Loucy (cell line): ENCODE data around the gene MYL3.

Source experiments
- EZH2phosphoT487 ChIP-seq: fragments of 200-600 bp; IDR thresholded peaks from 2 replicates; pipeline ENCODE4 v1.6.1; 2018; ENCODE audit warnings: antibody characterized with exemption, mild to moderate bottlenecking, moderate library complexity, borderline replicate concordance
- TF ChIP-seq, protein P1 (sequence below): fragments of 200-600 bp; sonication (generic); conservative IDR thresholded peaks from 2 replicates; pipeline ENCODE4 v1.5.1; 2014; ENCODE audit warnings: mild to moderate bottlenecking, antibody characterized with exemption, low read length

- TF ChIP-seq, protein P1, sequence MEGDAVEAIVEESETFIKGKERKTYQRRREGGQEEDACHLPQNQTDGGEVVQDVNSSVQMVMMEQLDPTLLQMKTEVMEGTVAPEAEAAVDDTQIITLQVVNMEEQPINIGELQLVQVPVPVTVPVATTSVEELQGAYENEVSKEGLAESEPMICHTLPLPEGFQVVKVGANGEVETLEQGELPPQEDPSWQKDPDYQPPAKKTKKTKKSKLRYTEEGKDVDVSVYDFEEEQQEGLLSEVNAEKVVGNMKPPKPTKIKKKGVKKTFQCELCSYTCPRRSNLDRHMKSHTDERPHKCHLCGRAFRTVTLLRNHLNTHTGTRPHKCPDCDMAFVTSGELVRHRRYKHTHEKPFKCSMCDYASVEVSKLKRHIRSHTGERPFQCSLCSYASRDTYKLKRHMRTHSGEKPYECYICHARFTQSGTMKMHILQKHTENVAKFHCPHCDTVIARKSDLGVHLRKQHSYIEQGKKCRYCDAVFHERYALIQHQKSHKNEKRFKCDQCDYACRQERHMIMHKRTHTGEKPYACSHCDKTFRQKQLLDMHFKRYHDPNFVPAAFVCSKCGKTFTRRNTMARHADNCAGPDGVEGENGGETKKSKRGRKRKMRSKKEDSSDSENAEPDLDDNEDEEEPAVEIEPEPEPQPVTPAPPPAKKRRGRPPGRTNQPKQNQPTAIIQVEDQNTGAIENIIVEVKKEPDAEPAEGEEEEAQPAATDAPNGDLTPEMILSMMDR = no peak
- no peak for TF ChIP-seq EZH2phosphoT487
Observed at GRCh38 chr3:46868948-46869347, 5.7 kb upstream of the MYL3 start.
